ENCODE measurements around the gene GLIPR1L2.
"Not testable (repeated sequence)": the region's sequence is repeated elsewhere in the genome, so short reads cannot be mapped to it uniquely, and the experiment has no call there.

Gene GLIPR1L2

GRCh38 chr12:75438059-75438754 is 47.3 kb downstream of the GLIPR1L2 start:
- DNase-seq: no peak

GRCh38 chr12:75439048-75439447 is 48.2 kb downstream of the GLIPR1L2 start:
- DNase-seq: no peak

- DNase-seq: no peak
Observed at GRCh38 chr12:75439930-75440329, 49.0 kb downstream of the GLIPR1L2 start.

GRCh38 chr12:75441687-75442449 is 51.0 kb downstream of the GLIPR1L2 start:
- DNase-seq: not testable (repeated sequence)

GRCh38 chr12:75442454-75442853 is 51.6 kb downstream of the GLIPR1L2 start:
- DNase-seq: not testable (repeated sequence)

GRCh38 chr12:75443709-75444108 is 52.8 kb downstream of the GLIPR1L2 start:
- DNase-seq: no peak

GRCh38 chr12:75444429-75445136 is 53.7 kb downstream of the GLIPR1L2 start:
- peak; percentile 21 to 45 for DNase-seq

- DNase-seq: not testable (repeated sequence)
Observed at GRCh38 chr12:75445137-75445507, 54.2 kb downstream of the GLIPR1L2 start.

GRCh38 chr12:75446857-75447256 is 56.0 kb downstream of the GLIPR1L2 start:
- no peak for DNase-seq

- no peak for DNase-seq
Observed at GRCh38 chr12:75447691-75448393, 57.0 kb downstream of the GLIPR1L2 start.

GRCh38 chr12:75452675-75453330 is 61.9 kb downstream of the GLIPR1L2 start:
- no peak for DNase-seq

GRCh38 chr12:75455839-75456238 is 65.0 kb downstream of the GLIPR1L2 start:
- no peak for DNase-seq

GRCh38 chr12:75457191-75457590 is 66.3 kb downstream of the GLIPR1L2 start:
- peak in 1 of 2 donors; percentile 34 for DNase-seq

GRCh38 chr12:75457866-75458265 is 67.0 kb downstream of the GLIPR1L2 start:
- DNase-seq: not testable (repeated sequence)

GRCh38 chr12:75459755-75460154 is 68.9 kb downstream of the GLIPR1L2 start:
- DNase-seq: no peak

- DNase-seq: no peak
Observed at GRCh38 chr12:75460204-75460603, 69.3 kb downstream of the GLIPR1L2 start.

GRCh38 chr12:75471902-75472890 is 81.3 kb downstream of the GLIPR1L2 start:
- DNase-seq: peak; percentile 74 to 78

GRCh38 chr12:75474116-75474515 is 83.2 kb downstream of the GLIPR1L2 start:
- peak in 1 of 2 donors; percentile 62 for DNase-seq

- DNase-seq: peak; percentile 73 to 89
Observed at GRCh38 chr12:75476071-75476470, 85.2 kb downstream of the GLIPR1L2 start.

GRCh38 chr12:75477137-75477536 is 86.2 kb downstream of the GLIPR1L2 start:
- DNase-seq: no peak
